Fibroblast of skin of right biceps (primary cell): ENCODE data around the gene FAHD1.

ENCODE experiments used
- DNase-seq: peaks from one replicate; pipeline ENCODE4 v3.0.0-alpha.2; 2013

The FAHD1 gene

DNA sequence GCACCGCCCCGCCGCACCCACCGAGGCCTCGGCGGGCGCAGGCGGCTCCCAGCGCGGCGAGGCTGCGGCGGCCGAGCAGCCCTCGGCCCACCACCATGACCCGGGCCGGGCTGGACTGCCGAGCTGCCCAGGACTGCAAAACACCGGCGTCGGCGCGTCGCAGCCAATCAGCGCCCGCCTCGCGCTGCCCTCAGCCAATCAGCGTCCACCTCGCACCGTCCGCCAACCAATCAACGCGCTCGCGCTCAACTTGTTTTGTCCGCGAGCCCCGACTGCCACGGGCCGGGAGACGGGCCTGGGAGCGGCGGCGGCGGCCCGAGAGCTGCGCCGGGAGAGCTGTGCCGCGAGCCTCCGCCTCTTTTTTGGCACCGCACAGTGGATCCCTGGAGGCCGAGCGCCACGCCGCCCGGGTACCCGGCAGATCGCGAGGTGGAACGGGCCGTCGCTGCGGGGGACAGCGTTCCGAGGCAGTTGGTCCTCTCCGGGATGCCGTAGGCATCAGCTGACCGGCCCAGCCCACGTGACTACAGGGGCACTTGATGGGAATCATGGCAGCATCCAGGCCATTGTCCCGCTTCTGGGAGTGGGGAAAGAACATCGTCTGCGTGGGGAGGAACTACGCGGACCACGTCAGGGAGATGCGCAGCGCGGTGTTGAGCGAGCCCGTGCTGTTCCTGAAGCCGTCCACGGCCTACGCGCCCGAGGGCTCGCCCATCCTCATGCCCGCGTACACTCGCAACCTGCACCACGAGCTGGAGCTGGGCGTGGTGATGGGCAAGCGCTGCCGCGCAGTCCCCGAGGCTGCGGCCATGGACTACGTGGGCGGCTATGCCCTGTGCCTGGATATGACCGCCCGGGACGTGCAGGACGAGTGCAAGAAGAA is at the start of gene FAHD1, which contains the start of gene HAGH:
FAHD1 (plus strand) TSS at position 516 of the 883 bp plus-strand sequence; CDS start at position 549, 33 bp downstream.
HAGH (minus strand) TSS at position 135 of the 883 bp plus-strand sequence; CDS start at position 97, 38 bp downstream.
- peak; percentile 92 for DNase-seq

DNA sequence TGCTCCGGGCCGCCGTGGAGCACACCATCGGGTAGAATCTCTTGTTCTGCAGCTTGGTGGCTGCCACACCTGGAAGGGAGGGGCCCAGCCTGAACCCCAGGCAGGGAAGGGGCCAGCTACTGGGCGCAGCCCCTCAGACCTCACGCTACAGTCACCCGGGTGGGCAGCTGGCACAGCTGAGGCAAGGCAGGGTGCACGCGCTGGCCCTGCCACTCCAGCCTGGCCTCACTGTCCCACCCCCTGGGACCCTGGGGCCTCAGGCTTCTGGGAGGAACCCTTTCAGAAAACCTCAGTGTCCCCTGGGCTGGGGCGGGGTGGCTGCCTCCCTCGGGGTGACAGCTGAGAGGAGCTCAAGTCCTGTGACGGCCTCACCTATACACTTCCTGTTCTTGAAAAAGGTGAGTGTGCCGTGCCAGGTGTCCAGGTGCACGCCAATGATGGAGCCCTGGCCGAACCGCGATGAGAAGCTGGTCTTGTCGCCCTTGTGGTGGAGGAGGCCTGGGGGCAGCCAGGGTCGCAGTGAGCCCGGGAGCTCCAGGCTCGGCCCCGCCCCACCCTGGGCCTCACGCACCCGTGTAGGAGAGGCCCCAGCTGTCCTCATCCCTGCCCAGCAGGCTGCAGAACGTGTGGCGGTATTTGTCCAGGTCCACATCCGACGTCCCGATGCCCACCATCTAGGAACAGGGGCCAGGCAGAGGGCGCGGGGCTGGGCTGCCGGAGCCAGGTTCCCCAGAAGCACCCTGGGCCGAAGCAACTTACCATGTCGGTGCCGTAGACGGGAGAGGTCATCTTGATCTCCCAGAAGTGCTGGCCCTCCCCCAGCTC is 49.4 kb upstream of the FAHD1 start:
- no peak for DNase-seq

GRCh38 chr16:1778200-1779179 is 48.5 kb upstream of the FAHD1 start:
- DNase-seq = no peak

DNA sequence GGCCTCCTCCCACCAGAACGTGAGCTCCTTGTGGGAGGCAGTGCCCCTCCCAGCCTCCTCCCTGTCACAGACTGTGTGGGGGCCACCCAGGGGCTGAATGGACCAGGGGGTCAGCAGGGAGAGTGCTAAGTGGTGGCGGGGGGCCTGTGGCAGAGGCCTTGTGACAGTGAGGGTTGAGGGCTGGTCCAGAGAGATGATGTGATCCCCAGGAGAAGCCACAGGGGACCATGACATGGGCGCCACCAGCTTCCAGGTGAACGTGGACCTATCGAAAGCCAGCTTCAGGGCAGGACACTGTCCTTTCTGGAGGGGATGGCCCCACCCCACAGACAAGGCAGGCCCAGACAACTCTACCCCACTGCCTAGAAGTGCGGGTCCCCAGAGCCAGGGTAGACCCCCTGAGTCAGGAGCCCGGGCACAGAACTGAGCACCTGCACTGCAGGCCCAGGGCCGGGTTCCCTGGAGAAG is 47.7 kb upstream of the FAHD1 start:
- no peak for DNase-seq

DNA sequence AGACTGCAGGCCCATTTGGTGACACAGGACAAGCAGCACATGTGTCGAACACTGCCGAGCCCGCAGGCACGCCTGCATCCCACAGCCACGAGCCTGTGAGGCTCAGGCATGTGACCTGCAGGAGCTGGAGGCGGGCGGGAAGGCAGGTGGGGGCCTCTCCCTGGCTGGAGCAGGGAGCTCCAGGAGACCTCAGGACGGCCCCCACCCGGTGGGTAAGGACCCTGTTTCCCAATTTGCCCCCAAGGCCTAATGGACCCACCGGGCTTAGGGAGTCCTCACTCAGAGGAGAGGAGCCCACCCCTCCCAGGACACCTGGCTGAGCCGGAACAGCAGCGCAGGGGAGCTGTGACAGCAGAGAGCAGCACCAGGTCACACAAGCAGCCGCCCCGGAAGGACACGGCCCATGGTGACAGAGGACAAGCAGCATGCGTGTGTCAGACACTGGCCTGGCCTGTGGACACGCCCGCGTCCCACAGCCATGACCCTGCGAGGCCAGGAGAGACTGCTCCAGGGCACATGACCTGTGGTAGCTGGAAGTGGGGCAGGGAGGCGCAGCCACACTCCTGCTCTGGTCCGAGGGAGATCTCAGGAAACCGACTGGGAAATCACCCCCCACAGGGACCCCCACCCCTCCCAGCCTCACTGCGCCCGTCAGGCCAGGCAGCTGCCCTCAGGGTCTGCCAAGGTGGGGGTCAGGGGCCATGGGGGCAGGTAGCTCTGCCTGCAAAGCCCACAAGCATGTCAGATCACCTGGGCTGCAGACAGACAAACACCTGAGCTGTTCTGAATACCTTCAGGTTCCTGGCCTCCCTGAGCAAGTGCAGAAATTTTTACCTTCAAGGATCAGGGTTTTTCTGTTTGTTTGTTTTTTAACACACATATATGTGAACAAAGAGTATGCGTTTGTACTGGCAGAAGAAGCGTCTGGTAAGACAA is 47.0 kb upstream of the FAHD1 start:
- DNase-seq = no peak

- DNase-seq = no peak
Measured at GRCh38 chr16:1780677-1781072, 46.3 kb upstream of the FAHD1 start.

DNA sequence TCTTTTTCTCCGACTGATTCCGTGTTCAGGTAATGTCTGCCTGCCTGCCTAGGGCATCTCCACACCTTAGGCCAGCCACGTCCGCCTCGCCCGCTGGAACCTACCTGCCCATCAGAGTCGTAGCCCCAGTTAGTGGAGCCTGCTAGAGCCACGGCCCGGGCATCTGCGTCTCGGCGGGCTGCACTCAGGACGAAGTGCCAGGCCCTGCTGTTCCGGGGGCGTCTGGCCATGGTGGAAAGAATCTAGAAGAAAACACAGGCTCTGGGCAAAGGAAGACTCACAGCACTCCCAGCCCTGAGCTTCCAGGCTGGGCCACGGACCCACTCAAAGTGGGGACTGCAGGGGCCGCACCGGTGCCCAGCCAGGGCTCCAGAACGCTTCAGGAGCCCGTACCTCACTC is 45.8 kb upstream of the FAHD1 start:
- no peak for DNase-seq

DNA sequence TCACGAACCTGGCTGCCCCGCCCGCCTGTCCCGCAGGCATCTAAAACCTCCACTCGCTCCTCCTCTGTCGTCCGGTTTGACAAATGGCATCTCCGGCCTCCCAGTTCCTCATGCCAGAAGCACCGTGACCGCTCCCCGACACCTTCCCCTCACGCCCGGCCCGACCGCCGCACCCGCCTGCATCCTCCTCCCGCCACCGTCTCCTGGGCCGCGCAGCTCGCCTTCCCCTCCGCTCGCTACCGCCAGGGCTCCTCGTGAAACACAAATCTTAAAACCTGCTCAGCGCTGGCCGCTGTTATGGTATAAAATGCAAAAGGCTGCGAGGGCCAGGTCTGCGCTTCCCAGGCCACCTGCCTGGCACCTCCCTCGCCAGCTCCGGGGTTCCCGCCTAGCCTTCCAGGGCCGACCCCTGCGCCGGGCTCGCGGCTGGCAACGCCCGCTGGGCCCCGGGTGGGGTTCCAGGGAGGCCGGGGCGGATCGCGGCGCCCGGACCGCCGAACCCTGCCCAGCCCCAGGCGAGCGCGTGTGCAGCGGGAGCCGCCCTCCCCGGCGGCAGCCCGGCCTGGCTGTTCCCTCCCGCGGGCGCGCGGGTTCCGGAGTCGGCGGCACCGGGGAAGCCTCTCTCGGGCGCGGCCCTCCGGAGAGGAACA is 45.1 kb upstream of the FAHD1 start:
- DNase-seq = no peak

GRCh38 chr16:1782408-1783264 is 44.4 kb upstream of the FAHD1 start, which contains the start of the genes NUBP2 and SPSB3:
Gene NUBP2 (plus strand): TSS chr16:1782960. CDS start chr16:1783021, 61 bp downstream.
Gene SPSB3 (minus strand): TSS chr16:1782571. CDS start chr16:1781483, 1,088 bp downstream.
- peak; percentile 100 for DNase-seq

GRCh38 chr16:1784977-1785845 is 41.8 kb upstream of the FAHD1 start:
- DNase-seq = no peak

DNA sequence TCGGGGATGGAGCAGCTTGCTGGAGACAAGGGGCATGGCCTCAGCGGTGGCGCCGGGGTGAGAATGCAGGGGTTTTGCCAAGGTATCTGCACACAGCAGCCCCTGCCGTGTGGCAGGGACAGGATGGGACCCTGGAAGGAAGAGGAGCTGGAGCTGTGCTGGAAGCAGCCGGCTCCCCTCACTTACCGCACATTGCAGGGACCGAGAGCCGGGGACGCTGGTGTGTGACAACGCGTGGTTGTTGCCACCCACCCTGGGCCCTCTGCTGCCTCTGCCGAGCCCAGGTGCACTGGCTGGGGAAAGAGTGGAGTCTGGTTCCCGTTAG is 41.2 kb upstream of the FAHD1 start:
- DNase-seq = no peak

GRCh38 chr16:1786242-1787055 is 40.6 kb upstream of the FAHD1 start:
- no peak for DNase-seq

- DNase-seq = no peak
Measured at GRCh38 chr16:1787056-1787321, 40.0 kb upstream of the FAHD1 start.

GRCh38 chr16:1787322-1788094 is 39.5 kb upstream of the FAHD1 start:
- no peak for DNase-seq

DNA sequence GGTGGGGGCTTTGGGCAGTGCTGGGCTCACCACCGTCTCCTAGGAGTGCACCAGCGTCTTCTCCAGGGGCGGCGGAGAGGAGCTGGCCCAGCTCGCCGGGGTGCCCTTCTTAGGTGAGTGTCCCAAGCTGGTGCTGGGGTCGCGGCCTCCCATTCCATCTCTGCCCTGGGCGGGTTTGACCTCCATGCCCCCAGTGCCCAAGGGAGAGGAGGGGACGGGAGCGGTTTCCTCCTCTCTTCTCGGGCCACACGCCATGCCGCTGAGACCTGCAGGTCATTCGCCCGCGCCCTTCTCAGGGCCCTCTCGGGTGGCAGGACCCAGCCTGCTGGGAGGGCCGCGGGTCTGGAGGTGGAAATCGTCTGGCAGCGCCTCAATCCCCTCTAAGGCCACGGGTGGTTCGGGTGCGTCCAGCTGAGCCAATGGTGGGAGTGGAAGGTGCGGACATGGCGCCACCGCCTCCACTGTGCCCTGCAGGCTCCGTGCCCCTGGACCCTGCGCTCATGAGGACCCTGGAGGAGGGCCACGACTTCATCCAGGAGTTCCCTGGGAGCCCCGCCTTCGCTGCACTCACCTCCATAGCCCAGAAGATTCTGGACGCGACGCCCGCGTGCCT is 38.8 kb upstream of the FAHD1 start:
- DNase-seq = no peak

- no peak for DNase-seq
Measured at GRCh38 chr16:1788708-1789100, 38.3 kb upstream of the FAHD1 start.

DNA sequence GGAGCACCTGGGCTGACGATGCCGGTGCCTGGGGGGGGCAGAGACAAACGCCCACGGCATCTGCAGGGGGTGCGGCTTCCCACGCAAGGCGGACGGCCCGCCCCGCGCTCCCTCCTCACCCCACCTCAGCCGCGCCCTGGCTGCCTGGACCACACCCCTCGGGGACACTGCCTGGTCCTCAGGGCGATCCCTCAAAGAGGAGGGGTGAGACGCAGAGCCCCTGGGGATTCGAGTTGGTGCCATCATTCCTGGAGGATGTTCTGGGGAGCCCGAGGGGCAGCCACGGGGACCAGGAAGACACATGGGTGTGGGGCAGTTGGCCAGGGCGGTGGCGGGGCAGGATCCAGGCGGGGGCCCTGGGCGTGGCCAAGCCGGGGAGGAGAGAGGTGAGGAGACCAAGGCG is 37.4 kb upstream of the FAHD1 start:
- no peak for DNase-seq
